GDM1 (cell line): ENCODE data around the gene CEP162.
"Not testable (repeated sequence)": the region's sequence is repeated elsewhere in the genome, so short reads cannot be mapped to it uniquely, and the experiment has no call there.

ENCODE experiments used
- DNase-seq: peaks from one replicate; lab custom pipeline; 2025; lab: John Stamatoyannopoulos, UW

Gene CEP162

GRCh38 chr6:84242265-84242664 lies 14.8 kb upstream of the CEP162 start:
- DNase-seq: no peak

GRCh38 chr6:84228198-84228543 lies 728 bp upstream of the CEP162 start:
- DNase-seq: no peak

- DNase-seq: no peak
Observed at GRCh38 chr6:84227044-84227433, 404 bp downstream of the CEP162 start.

GRCh38 chr6:84224251-84224650 lies 3.2 kb downstream of the CEP162 start:
- no peak for DNase-seq

- DNase-seq: not testable (repeated sequence)
Observed at GRCh38 chr6:84223608-84224007, 3.8 kb downstream of the CEP162 start.

- DNase-seq: no peak
Observed at GRCh38 chr6:84222426-84222825, 5.0 kb downstream of the CEP162 start.

- no peak for DNase-seq
Observed at GRCh38 chr6:84220809-84221409, 6.5 kb downstream of the CEP162 start.

GRCh38 chr6:84218091-84218490 lies 9.4 kb downstream of the CEP162 start:
- no peak for DNase-seq

- DNase-seq: no peak
Observed at GRCh38 chr6:84213217-84213616, 14.2 kb downstream of the CEP162 start.

- no peak for DNase-seq
Observed at GRCh38 chr6:84204011-84204410, 23.4 kb downstream of the CEP162 start.

GRCh38 chr6:84199987-84200386 lies 27.5 kb downstream of the CEP162 start:
- DNase-seq: not testable (repeated sequence)

GRCh38 chr6:84197708-84198107 lies 29.7 kb downstream of the CEP162 start:
- no peak for DNase-seq

GRCh38 chr6:84193114-84193708 lies 34.2 kb downstream of the CEP162 start:
- no peak for DNase-seq

- DNase-seq: no peak
Observed at GRCh38 chr6:84191802-84192201, 35.6 kb downstream of the CEP162 start.

GRCh38 chr6:84189356-84189755 lies 38.1 kb downstream of the CEP162 start:
- DNase-seq: not testable (repeated sequence)

GRCh38 chr6:84183430-84183829 lies 44.0 kb downstream of the CEP162 start:
- no peak for DNase-seq

- no peak for DNase-seq
Observed at GRCh38 chr6:84182001-84182400, 45.4 kb downstream of the CEP162 start.

GRCh38 chr6:84177241-84177640 lies 50.2 kb downstream of the CEP162 start:
- DNase-seq: no peak

GRCh38 chr6:84172574-84172973 lies 54.9 kb downstream of the CEP162 start:
- DNase-seq: no peak

- DNase-seq: no peak
Observed at GRCh38 chr6:84172080-84172479, 55.4 kb downstream of the CEP162 start.

GRCh38 chr6:84167457-84167856 lies 60.0 kb downstream of the CEP162 start:
- no peak for DNase-seq

- no peak for DNase-seq
Observed at GRCh38 chr6:84166395-84166794, 61.0 kb downstream of the CEP162 start.

- not testable (repeated sequence) for DNase-seq
Observed at GRCh38 chr6:84164328-84164727, 63.1 kb downstream of the CEP162 start.

- no peak for DNase-seq
Observed at GRCh38 chr6:84161190-84161589, 66.3 kb downstream of the CEP162 start.
